ENCODE data around the gene HCCS. TPM values are rescaled to one million over a fixed set of nuclear protein-coding genes. Genes with fewer than 3 reads are reported as not detected.

Gene HCCS
- 18.6 and 26.6 TPM in 2 replicates for total RNA-seq

DNA sequence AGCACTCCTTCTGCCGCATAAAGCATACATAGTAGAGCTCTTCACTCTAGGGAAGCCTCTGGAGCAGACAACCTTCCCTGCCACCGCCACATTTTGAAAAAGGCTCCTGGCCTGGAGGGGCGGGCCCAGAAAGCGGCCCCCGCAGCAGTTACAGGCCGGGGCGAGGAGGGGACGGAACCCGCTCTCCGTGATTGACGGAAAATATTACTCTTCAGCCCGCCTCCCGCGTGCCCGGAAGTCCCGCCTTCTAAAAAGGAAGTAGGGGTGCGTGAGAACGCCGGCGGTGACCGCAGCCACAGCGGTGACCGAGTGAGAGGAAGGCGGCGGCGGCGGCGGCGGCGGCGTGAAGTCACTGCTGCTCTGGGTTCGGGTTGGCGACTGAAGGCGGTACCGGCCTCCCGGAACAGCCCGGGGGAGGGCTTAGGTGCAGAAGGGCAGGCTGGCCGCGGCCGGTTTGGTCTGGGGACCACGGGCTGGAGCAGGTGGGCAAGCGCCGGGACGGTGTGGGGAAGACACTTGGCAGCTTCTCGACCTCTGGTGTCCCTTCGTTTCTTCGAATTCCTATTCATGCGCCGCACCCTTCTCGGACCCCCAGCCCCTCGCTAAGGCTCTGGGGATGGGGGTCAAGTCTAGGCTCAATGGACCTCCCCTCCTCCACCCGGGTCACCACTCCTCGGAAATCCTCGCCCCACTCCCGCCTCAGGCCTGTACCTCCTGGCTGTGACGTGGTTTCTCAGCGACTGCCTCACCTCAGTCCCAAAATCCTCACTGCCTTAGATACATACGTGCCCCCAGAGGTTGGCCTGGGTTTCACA is at the start of gene HCCS:
Gene HCCS (plus strand): TSS at position 296 of the 815 bp plus-strand sequence. CDS start 729 bp downstream, outside the sequence.

Other genes starting within 250 kb of the HCCS start
- gene AMELX, start 182.1 kb downstream of the HCCS start, total RNA-seq: not detected in 2 replicates